Body of pancreas (tissue), 4 donors: ENCODE results near the gene AMDHD2. TPM values are rescaled to one million over a fixed set of nuclear protein-coding genes. Genes with fewer than 3 reads are reported as not detected.

Source experiments
- ATAC-seq: fragments of 150-250 bp; one replicate; pipeline ENCODE4 v1.9.1; 2016
- DNase-seq, 4 donors: peaks; one replicate each; pipeline ENCODE4 v3.0.0-alpha.2; 2019
- H3K27ac ChIP-seq, 4 donors: fragments of 200-600 bp; sonication (generic); 1 replicate in 3 of 4; 2 replicates in 1 of 4; pipeline versions ENCODE4 v1.5.1 to v1.6.1; 2016 to 2019; ENCODE audit warnings: mild to moderate bottlenecking in 1 of 4, mixed read lengths in 1 of 4, moderate library complexity in 1 of 4
- H3K27me3 ChIP-seq, 2 donors: fragments of 200-600 bp; sonication (generic); one replicate each; pipeline ENCODE4 v1.6.0; 2016; ENCODE audit warnings: mild to moderate bottlenecking in 1 of 2
- H3K36me3 ChIP-seq, 2 donors: fragments of 200-600 bp; sonication (generic); replicated peaks in 1 of 2; 2 replicates each; pipeline ENCODE4 v1.5.1; 2016; ENCODE audit warnings: low read depth in 2 of 2; ENCODE audit not compliant: insufficient read depth in 1 of 2
- H3K4me1 ChIP-seq: fragments of 200-600 bp; sonication (generic); one replicate; pipeline ENCODE4 v1.6.0; 2016
- H3K4me3 ChIP-seq, 2 donors: fragments of 200-600 bp; sonication (generic); 1 replicate in 1 of 2; 2 replicates in 1 of 2; pipeline ENCODE4 v1.5.1; 2016 to 2019
- H3K9me3 ChIP-seq, 3 donors: fragments of 200-600 bp; sonication (generic); 1 replicate in 2 of 3; 2 replicates in 1 of 3; pipeline ENCODE4 v1.5.1; 2016
- CTCF ChIP-seq, 7 experiments: fragments of 450-650 bp in 4 of 7; fragments of 200-600 bp in 3 of 7; sonication (generic) in 3 of 7; IDR thresholded peaks; one replicate each; pipeline ENCODE4 v1.5.1; 2016 to 2019; ENCODE audit warnings: antibody characterized with exemption in 7 of 7
- POLR2A ChIP-seq, 3 donors: fragments of 450-650 bp; IDR thresholded peaks; one replicate each; pipeline ENCODE4 v1.6.1; 2016; ENCODE audit warnings: antibody characterized with exemption in 3 of 3, mild to moderate bottlenecking in 2 of 3
- WGBS, 2 donors: methylation state at CpG; one replicate each; pipeline ENCODE4 v1.1.5; 2017; 5-methylcytosine and 5-hydroxymethylcytosine counted together
- intact Hi-C: fragments of 100-400 bp; cut with DNase I; formaldehyde crosslinking; loops from one replicate; pipeline ENCODE4 v1.15.1; 2023
- total RNA-seq, 2 donors: library from RNA; depleted of rRNA; stranded (reverse); fragments of >200 nt; gene quantifications; one replicate each; pipeline ENCODE4 v1.1.0, GENCODE V29; 2016

The AMDHD2 gene
- total RNA-seq, 2 donors from 2014 or later: 13.7 to 33.6 TPM

- H3K36me3 ChIP-seq: no peaks in the 10 kb centered on the region
- WGBS, 2 donors: 0 to 1% methylated on average over 14 to 32 of the region's 77 CpGs
- ATAC-seq: peak; percentile 87
- peak within 1 kb of the TSS; percentile 67 to 91 (median 88) for H3K27ac ChIP-seq
- intact Hi-C loops: no loop called here
- no peaks in the 10 kb centered on the region for H3K9me3 ChIP-seq
- no peaks in the 10 kb centered on the region for H3K27me3 ChIP-seq
- TF ChIP-seq CTCF (IDR thresholded peaks at IDR 0.05) (no peak), POLR2A (IDR thresholded peaks at IDR 0.05) (peak; percentile 57 to 73 (median 58))
- H3K4me3 ChIP-seq: peak within 1 kb of the TSS; percentile 51 to 80
- peaks cover 68% of the 10 kb centered on the region for H3K4me1 ChIP-seq
- DNase-seq: peak; percentile 88 to 92 (median 90)
These were observed 45.2 kb upstream of the AMDHD2 start, which contains the start of gene TBC1D24 for GRCh38 chr16:2474877-2475412. TSS of gene TBC1D24 (plus strand) at chr16:2475127. CDS start at chr16:2496149, 21,022 bp downstream.

GRCh38 chr16:2475413-2476344, 44.5 kb upstream of the AMDHD2 start:
- Histone ChIP-seq H3K36me3 (no peaks in the 10 kb centered on the region), H3K4me1 (peaks cover 73% of the 10 kb centered on the region), H3K27me3 (no peaks in the 10 kb centered on the region), H3K9me3 (no peaks in the 10 kb centered on the region), H3K4me3 (peak overlapping the region; percentile 51 to 80), H3K27ac (peak overlapping the region; percentile 67 to 91 (median 88))
- ATAC-seq (peak; percentile 41), DNase-seq (peak; percentile 59 to 73 (median 67))
- TF ChIP-seq POLR2A (IDR thresholded peaks at IDR 0.05): peak in 1 of 3 donors; percentile 40
- TF ChIP-seq CTCF (IDR thresholded peaks at IDR 0.05): peak in 3 of 7 experiments; percentile 5 to 20 (median 18)
- WGBS, 2 donors: 9 to 17% methylated on average over 13 to 28 of the region's 55 CpGs
- intact Hi-C loops: no loop called here

GRCh38 chr16:2476345-2476720, 43.8 kb upstream of the AMDHD2 start:
- intact Hi-C loops: no loop called here
- Histone ChIP-seq H3K9me3 (no peaks in the 10 kb centered on the region), H3K4me1 (peaks cover 73% of the 10 kb centered on the region), H3K4me3 (no peak overlapping the region), H3K36me3 (no peaks in the 10 kb centered on the region), H3K27ac (peak overlapping the region; percentile 67 to 91 (median 88)), H3K27me3 (no peaks in the 10 kb centered on the region)
- 28 to 39% methylated on average over 9 of the region's 9 CpGs for WGBS, 2 donors
- DNase-seq (no peak), ATAC-seq (no peak)
- TF ChIP-seq CTCF (IDR thresholded peaks at IDR 0.05) (no peak), POLR2A (IDR thresholded peaks at IDR 0.05) (no peak)

GRCh38 chr16:2476741-2477140, 43.4 kb upstream of the AMDHD2 start:
- no peaks in the 10 kb centered on the region for H3K36me3 ChIP-seq
- WGBS, 2 donors: 15 to 16% methylated on average over 2 to 3 of the region's 3 CpGs
- intact Hi-C loops: no loop called here
- peak; percentile 18 for ATAC-seq
- H3K9me3 ChIP-seq: no peaks in the 10 kb centered on the region
- H3K4me3 ChIP-seq: no peak overlapping the region
- peak overlapping the region; percentile 62 to 91 (median 88) for H3K27ac ChIP-seq
- DNase-seq: peak; percentile 51 to 74 (median 66)
- H3K27me3 ChIP-seq: no peaks in the 10 kb centered on the region
- TF ChIP-seq POLR2A (IDR thresholded peaks at IDR 0.05) (no peak), CTCF (IDR thresholded peaks at IDR 0.05) (no peak)
- peaks cover 73% of the 10 kb centered on the region for H3K4me1 ChIP-seq
